Stimulated activated CD8-positive, alpha-beta memory T cell treated with anti-CD3 and anti-CD28 coated beads, Interleukin-4, amount 100 ng/mL, for 4 hours (primary cell): ENCODE results near the gene OR5AL1.
"Not testable (repeated sequence)": the region's sequence is repeated elsewhere in the genome, so short reads cannot be mapped to it uniquely, and the experiment has no call there.

Experiments
- DNase-seq, 2 donors: peaks; one replicate each; pipeline ENCODE4 v3.0.0-alpha.2; 2020; ENCODE audit warnings: low read depth in 2 of 2, low spot score in 1 of 2

OR5AL1 gene

DNA sequence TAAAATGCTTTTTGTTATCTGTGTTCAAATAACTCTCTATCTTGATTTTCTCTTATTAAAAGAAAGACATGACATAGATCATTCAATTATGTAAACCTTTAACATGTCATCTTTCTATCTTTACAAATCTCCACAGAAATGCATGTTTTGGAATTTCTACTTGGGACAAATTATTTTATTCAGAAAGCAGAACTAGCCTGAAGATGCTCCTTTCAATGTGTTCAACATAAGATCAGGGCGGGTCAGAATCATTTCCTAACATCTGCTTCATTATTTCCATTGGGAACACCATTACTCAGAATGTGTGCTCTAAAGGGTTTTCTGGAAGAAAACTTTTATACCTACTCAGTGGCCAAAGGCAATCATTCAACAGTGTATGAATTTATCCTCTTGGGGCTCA lies at the start of gene OR5AL1:
Gene OR5AL1, plus strand, starts transcription at position 301 of the 400 bp plus-strand sequence.
- DNase-seq: no peak

DNA sequence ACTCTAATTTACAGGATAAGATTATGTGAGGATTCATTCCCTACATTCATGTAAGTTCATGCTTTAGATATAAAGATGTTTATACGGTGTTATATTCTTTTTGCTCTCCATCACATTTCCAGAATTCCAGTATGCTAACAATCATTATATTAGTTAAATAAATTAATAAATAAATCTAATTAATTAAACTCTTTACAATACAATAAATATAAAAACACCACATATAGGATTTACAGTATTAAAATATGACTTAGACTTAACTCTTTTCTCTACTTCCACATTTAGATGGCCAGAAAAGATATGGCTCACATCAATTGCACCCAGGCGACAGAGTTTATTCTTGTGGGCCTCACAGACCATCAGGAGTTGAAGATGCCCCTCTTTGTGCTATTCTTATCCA lies 37.2 kb upstream of the OR5AL1 start, which contains the start of gene OR8U1:
Gene OR8U1, plus strand, starts transcription at position 301 of the 400 bp plus-strand sequence. Its CDS starts 0 bp downstream, at position 301.
- no peak for DNase-seq

DNA sequence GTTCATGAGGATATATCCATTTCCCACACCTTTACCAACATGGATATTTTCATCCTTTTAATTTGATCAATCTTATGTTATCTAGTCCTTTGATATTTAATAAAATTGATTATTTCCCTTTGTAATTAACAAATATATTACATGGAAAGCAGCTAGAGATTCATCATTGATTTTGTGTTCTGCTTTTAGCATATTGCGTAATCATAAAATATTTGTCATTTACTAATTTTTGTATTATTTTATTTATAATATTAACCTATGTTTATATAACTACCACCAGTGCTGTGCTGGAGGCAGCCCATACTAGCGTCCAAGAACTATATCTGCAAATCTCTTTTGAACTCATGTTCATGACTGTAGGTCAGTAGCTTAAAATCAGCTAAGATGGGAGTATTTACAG lies 32.4 kb upstream of the OR5AL1 start:
- DNase-seq: no peak

DNA sequence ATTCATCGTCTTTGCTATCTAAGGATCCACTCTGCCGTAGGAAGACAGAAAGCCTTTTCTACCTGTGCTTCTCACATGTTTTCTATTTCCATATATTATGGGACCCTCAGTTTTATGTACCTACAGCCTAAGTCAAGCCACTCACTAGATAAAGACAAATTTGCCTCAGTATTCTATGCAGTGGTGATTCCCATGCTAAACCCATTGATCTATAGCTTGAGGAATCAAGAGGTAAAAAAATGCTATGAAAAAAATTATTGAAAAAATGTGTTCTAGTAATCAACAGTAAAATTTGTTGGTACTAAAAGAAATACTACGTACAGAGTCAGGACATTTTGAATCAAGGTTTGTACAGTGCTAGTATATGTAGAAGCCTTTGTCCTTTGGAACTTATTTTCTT lies 18.1 kb upstream of the OR5AL1 start:
- DNase-seq: no peak

DNA sequence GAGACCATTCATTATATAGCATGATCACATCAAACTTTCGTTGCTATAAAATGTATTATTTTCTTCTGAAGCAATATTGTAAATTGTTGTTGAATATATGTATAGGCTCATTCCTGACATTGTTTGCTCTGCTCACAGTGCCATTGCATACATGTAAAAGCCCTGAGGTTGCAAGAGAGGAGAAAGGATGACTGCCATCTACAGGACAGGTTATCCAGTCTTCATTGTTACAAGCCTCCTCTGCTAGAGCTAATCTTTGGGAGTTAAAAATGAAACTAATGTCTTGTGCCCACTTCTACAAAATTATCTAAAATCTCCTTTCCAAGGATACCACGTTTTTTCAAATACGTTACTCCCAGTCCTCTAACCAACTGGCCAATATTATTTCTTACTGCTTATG lies 16.4 kb upstream of the OR5AL1 start:
- DNase-seq: no peak

DNA sequence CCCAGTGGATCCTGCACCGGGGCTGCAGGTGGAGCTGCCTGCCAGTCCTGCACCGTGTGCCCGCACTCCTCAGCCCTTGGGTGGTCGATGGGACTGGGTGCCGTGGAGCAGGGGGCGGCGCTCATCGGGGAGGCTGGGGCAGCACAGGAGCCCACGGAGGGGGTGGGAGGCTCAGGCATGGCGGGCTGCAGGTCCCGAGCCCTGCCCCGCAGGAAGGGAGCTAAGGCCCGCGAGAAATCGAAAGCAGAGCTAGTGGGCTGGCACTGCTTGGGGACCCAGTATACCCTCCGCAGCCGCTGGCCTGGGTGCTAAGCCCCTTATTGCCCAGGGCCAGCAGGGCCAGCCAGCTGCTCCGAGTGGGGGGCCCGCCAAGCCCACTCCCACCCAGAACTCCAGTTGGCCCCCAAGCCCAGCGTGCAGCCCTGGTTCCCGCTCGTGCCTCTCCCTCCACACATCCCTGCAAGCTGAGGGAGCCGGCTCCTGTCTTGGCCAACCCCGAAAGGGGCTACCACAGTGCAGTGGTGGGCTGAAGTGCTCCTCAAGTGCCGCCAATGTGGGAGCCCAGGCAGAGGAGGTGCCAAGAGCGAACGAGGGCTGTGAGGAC lies 10.5 kb upstream of the OR5AL1 start:
- not testable (repeated sequence) for DNase-seq

DNA sequence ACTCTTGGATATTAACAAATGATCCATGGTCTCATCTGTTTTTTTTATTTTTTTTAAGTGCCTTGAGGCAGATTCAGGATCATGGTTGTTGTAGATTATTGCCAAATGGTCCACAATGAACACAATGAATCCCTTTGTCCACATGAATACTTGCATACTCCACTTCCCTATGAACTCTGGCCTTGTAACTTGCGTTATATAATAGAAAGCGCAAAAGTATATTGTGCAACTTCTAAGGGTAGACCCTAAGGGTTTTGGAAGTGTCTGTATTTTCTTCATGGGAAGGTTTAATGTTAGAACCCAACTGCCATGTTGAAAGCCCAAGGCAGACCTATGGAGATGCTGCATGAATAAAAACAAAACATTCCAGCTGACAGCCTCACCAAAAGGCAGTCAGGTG lies 8.1 kb upstream of the OR5AL1 start:
- DNase-seq: no peak

DNA sequence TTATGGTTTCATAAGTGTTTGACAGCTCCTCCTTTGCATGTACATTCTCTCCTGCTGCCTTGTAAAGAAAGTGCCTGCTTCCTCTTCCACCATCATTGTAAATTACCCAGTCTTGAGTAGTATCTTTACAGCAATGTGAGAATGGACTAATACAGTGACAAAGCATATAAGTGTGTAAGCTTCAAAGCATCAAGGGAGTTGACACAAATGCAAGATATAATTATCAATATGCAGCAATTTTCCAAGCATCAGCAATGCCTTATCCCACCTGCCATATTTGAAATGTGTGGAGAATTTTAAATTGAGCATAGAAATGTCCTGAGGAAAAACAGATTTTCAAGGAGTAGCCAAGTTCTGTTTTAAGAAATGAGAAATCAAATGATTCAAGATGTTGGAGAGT lies 1.7 kb upstream of the OR5AL1 start:
- DNase-seq: no peak

DNA sequence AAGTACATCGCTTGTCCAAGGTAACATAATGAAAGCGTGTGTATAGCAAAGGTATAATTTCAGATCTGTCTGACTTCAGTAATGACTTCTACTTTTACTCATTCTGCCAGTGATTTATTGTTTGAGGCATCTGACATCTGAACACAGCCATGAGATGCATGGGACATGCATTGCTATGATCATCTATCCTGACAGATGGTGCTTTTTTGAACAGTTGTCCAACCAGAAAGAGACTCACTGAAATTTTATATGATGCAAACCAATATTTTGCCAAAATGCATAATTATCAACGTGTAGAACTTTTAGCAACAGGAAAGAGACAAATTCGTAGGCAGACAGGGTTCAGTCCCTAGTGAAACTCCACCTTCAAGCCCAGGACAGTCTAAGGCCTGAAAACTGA lies 41.0 kb downstream of the OR5AL1 start:
- no peak for DNase-seq

DNA sequence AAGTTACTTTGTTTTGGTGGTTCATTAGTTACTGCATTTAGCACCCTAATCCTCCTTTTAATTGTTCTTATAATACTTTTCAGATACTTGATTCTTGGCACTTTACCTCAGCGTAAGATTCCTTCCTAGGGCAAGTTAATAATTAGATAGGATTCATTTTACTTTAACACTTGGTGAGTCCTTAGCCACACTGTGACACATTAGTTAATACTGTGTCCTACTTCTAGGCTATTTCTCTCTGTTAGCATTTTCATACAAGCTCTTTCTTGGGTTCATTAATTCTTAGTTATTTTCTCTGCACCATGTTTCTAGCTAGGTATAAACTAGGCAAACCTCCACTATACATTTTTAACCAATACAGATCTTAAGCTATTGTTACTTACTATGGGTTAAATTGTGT lies 44.6 kb downstream of the OR5AL1 start:
- no peak for DNase-seq
